ENCODE data around the gene ARHGAP26. TPM values are rescaled to one million over a fixed set of nuclear protein-coding genes. Genes with fewer than 3 reads are reported as not detected.

The ARHGAP26 gene
- total RNA-seq, 1 donor from 2014 or later = 35.4 TPM

- peak overlapping the region; percentile 65 for H3K27ac ChIP-seq
- intact Hi-C loops (cut with DNase I) = no loop called here
- DNase-seq (no peak), ATAC-seq (peak; percentile 61)
- H3K4me3 ChIP-seq = no peak overlapping the region
- H3K36me3 ChIP-seq = no peaks in the 10 kb centered on the region
- no peaks in the 10 kb centered on the region for H3K9me3 ChIP-seq
- TF ChIP-seq CTCF (IDR thresholded peaks at IDR 0.05) = no peak
- peaks cover 26% of the 10 kb centered on the region for H3K4me1 ChIP-seq
- H3K27me3 ChIP-seq = no peaks in the 10 kb centered on the region
Observed at GRCh38 chr5:143222287-143223231, 452.4 kb downstream of the ARHGAP26 start.

GRCh38 chr5:143224672-143225071, 454.5 kb downstream of the ARHGAP26 start:
- Histone ChIP-seq H3K36me3 (no peaks in the 10 kb centered on the region), H3K27me3 (no peaks in the 10 kb centered on the region), H3K27ac (no peak overlapping the region), H3K4me3 (no peak overlapping the region), H3K9me3 (no peaks in the 10 kb centered on the region), H3K4me1 (peaks cover 21% of the 10 kb centered on the region)
- ATAC-seq (no peak), DNase-seq (no peak)
- TF ChIP-seq CTCF (IDR thresholded peaks at IDR 0.05) = no peak
- intact Hi-C loops (cut with DNase I) = no loop called here

- no peaks in the 10 kb centered on the region for H3K9me3 ChIP-seq
- ATAC-seq = no peak
Observed at GRCh38 chr5:143225511-143225910, 455.3 kb downstream of the ARHGAP26 start.

GRCh38 chr5:143226361-143226760, 456.2 kb downstream of the ARHGAP26 start:
- intact Hi-C loops (cut with DNase I) = no loop called here

More at GRCh38 chr5:143225511-143225910, 455.3 kb downstream of the ARHGAP26 start:
- Histone ChIP-seq H3K27me3 (no peaks in the 10 kb centered on the region), H3K27ac (no peak overlapping the region), H3K4me3 (no peak overlapping the region), H3K36me3 (no peaks in the 10 kb centered on the region), H3K4me1 (peaks cover 22% of the 10 kb centered on the region)
- intact Hi-C loops (cut with DNase I) = no loop called here
- TF ChIP-seq CTCF (IDR thresholded peaks at IDR 0.05) = no peak
- no peak for DNase-seq

GRCh38 chr5:143226872-143227271, 456.7 kb downstream of the ARHGAP26 start:
- H3K4me3 ChIP-seq = no peak overlapping the region
- no peak for TF ChIP-seq CTCF (IDR thresholded peaks at IDR 0.05)
- peaks cover 28% of the 10 kb centered on the region for H3K4me1 ChIP-seq
- H3K36me3 ChIP-seq = no peaks in the 10 kb centered on the region
- DNase-seq (no peak), ATAC-seq (no peak)
- no peak overlapping the region for H3K27ac ChIP-seq
- H3K27me3 ChIP-seq = no peaks in the 10 kb centered on the region
- intact Hi-C loops (cut with DNase I) = no loop called here
- H3K9me3 ChIP-seq = no peaks in the 10 kb centered on the region

More at GRCh38 chr5:143226361-143226760, 456.2 kb downstream of the ARHGAP26 start:
- Histone ChIP-seq H3K27me3 (no peaks in the 10 kb centered on the region), H3K27ac (no peak overlapping the region), H3K9me3 (no peaks in the 10 kb centered on the region), H3K36me3 (no peaks in the 10 kb centered on the region), H3K4me3 (no peak overlapping the region), H3K4me1 (peaks cover 28% of the 10 kb centered on the region)
- no peak for TF ChIP-seq CTCF (IDR thresholded peaks at IDR 0.05)
- ATAC-seq = no peak
- DNase-seq = no peak
